Peyer's patch (tissue), 4 donors: ENCODE data around the gene UBE3B. TPM values are rescaled to one million over a fixed set of nuclear protein-coding genes. Genes with fewer than 3 reads are reported as not detected.

Source experiments
- DNase-seq, 3 donors: peaks; one replicate each; pipeline ENCODE4 v3.0.0-alpha.2; 2017 to 2019
- H3K27ac ChIP-seq, 4 donors: fragments of 200-600 bp; sonication (generic); one replicate each; pipeline ENCODE4 v1.5.1; 2016 to 2019
- H3K27me3 ChIP-seq, 2 donors: fragments of 200-600 bp; sonication (generic); one replicate each; pipeline ENCODE4 v1.5.1; 2019
- H3K36me3 ChIP-seq, 3 donors: fragments of 200-600 bp; sonication (generic); one replicate each; pipeline ENCODE4 v1.5.1; 2016 to 2019
- H3K4me1 ChIP-seq, 4 donors: fragments of 200-600 bp; sonication (generic); one replicate each; pipeline ENCODE4 v1.5.1; 2016 to 2019
- H3K4me3 ChIP-seq, 4 donors: fragments of 200-600 bp; sonication (generic); 1 replicate in 3 of 4; 2 replicates in 1 of 4; pipeline ENCODE4 v1.5.1; 2016 to 2019; ENCODE audit warnings: mild to moderate bottlenecking in 1 of 4
- H3K9me3 ChIP-seq, 4 donors: fragments of 200-600 bp; sonication (generic); one replicate each; pipeline ENCODE4 v1.5.1; 2016 to 2019; ENCODE audit warnings: mild to moderate bottlenecking in 1 of 4
- POLR2A ChIP-seq, 2 donors: fragments of 450-650 bp; IDR thresholded peaks; one replicate each; pipeline ENCODE4 v1.5.1; 2017; ENCODE audit warnings: antibody characterized with exemption in 2 of 2, mild to moderate bottlenecking in 2 of 2, moderate library complexity in 2 of 2
- total RNA-seq, 4 donors: library from RNA; depleted of rRNA; stranded (reverse); fragments of >200 nt; gene quantifications; one replicate each; pipeline ENCODE4 v1.1.0, GENCODE V29; 2016
- TF ChIP-seq, protein P1 (sequence below), 6 experiments: fragments of 450-650 bp in 4 of 6; fragments of 200-600 bp in 2 of 6; sonication (generic) in 1 of 6; IDR thresholded peaks; one replicate each; pipeline ENCODE4 v1.5.1; 2017 to 2019; ENCODE audit warnings: antibody characterized with exemption in 6 of 6, mild to moderate bottlenecking in 3 of 6, moderate library complexity in 1 of 6

UBE3B gene
- total RNA-seq, 4 donors from 2014 or later: 43.8 to 77.0 (median 57.3) TPM

- no peak overlapping the region for H3K4me3 ChIP-seq
- H3K27me3 ChIP-seq: no peaks in the 10 kb centered on the region
- no peak overlapping the region for H3K27ac ChIP-seq
- H3K4me1 ChIP-seq: no peaks in the 10 kb centered on the region
- TF ChIP-seq POLR2A (IDR thresholded peaks at IDR 0.05): no peak
- TF ChIP-seq, protein P1, sequence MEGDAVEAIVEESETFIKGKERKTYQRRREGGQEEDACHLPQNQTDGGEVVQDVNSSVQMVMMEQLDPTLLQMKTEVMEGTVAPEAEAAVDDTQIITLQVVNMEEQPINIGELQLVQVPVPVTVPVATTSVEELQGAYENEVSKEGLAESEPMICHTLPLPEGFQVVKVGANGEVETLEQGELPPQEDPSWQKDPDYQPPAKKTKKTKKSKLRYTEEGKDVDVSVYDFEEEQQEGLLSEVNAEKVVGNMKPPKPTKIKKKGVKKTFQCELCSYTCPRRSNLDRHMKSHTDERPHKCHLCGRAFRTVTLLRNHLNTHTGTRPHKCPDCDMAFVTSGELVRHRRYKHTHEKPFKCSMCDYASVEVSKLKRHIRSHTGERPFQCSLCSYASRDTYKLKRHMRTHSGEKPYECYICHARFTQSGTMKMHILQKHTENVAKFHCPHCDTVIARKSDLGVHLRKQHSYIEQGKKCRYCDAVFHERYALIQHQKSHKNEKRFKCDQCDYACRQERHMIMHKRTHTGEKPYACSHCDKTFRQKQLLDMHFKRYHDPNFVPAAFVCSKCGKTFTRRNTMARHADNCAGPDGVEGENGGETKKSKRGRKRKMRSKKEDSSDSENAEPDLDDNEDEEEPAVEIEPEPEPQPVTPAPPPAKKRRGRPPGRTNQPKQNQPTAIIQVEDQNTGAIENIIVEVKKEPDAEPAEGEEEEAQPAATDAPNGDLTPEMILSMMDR (IDR thresholded peaks at IDR 0.05): no peak
- no peaks in the 10 kb centered on the region for H3K9me3 ChIP-seq
- H3K36me3 ChIP-seq: no peaks in the 10 kb centered on the region
- DNase-seq: no peak
These were observed 68.4 kb downstream of the UBE3B start for GRCh38 chr12:109545826-109546225.

DNA sequence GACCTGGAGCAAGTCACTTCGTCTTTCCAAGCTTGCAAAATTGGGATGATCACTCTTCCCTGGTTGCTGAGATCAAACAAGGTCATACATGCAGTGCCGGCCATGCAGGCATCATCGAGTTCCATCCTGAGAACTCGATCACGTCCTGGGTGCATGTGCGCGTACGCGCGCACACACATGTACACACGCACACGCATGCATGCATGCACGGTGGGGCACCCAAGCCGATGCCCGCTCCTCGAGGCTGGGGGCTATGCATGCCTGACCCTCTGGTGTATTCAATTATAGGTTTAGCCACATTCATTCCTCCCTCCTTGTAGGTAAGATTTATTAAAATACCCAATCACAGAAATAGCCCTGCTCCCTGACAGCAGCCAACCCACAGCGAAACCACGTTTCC, 69.9 kb downstream of the UBE3B start:
- Histone ChIP-seq H3K4me1 (no peaks in the 10 kb centered on the region), H3K36me3 (no peaks in the 10 kb centered on the region), H3K4me3 (no peak overlapping the region), H3K9me3 (no peaks in the 10 kb centered on the region), H3K27me3 (no peaks in the 10 kb centered on the region), H3K27ac (no peak overlapping the region)
- TF ChIP-seq POLR2A (IDR thresholded peaks at IDR 0.05): no peak
- TF ChIP-seq, protein P1 (IDR thresholded peaks at IDR 0.05): no peak
- DNase-seq: no peak

GRCh38 chr12:109548258-109548657, 70.8 kb downstream of the UBE3B start:
- Histone ChIP-seq H3K4me1 (no peaks in the 10 kb centered on the region), H3K36me3 (no peaks in the 10 kb centered on the region), H3K27me3 (no peaks in the 10 kb centered on the region), H3K4me3 (no peak overlapping the region), H3K9me3 (no peaks in the 10 kb centered on the region), H3K27ac (no peak overlapping the region)
- no peak for TF ChIP-seq POLR2A (IDR thresholded peaks at IDR 0.05)
- TF ChIP-seq, protein P1 (IDR thresholded peaks at IDR 0.05): no peak
- no peak for DNase-seq

GRCh38 chr12:109549613-109550270, 72.3 kb downstream of the UBE3B start:
- no peaks in the 10 kb centered on the region for H3K27me3 ChIP-seq
- no peaks in the 10 kb centered on the region for H3K9me3 ChIP-seq
- TF ChIP-seq, protein P1 (IDR thresholded peaks at IDR 0.05): no peak
- TF ChIP-seq POLR2A (IDR thresholded peaks at IDR 0.05): no peak
- no peak overlapping the region for H3K4me3 ChIP-seq
- DNase-seq: no peak
- H3K4me1 ChIP-seq: no peaks in the 10 kb centered on the region
- H3K27ac ChIP-seq: no peak overlapping the region
- H3K36me3 ChIP-seq: no peaks in the 10 kb centered on the region

- no peak for DNase-seq
- TF ChIP-seq, protein P1 (IDR thresholded peaks at IDR 0.05): no peak
- no peak for TF ChIP-seq POLR2A (IDR thresholded peaks at IDR 0.05)
- Histone ChIP-seq H3K9me3 (no peaks in the 10 kb centered on the region), H3K36me3 (no peaks in the 10 kb centered on the region), H3K27me3 (no peaks in the 10 kb centered on the region), H3K4me1 (no peaks in the 10 kb centered on the region), H3K4me3 (no peak overlapping the region), H3K27ac (no peak overlapping the region)
These were observed 72.8 kb downstream of the UBE3B start for GRCh38 chr12:109550281-109550680.

DNA sequence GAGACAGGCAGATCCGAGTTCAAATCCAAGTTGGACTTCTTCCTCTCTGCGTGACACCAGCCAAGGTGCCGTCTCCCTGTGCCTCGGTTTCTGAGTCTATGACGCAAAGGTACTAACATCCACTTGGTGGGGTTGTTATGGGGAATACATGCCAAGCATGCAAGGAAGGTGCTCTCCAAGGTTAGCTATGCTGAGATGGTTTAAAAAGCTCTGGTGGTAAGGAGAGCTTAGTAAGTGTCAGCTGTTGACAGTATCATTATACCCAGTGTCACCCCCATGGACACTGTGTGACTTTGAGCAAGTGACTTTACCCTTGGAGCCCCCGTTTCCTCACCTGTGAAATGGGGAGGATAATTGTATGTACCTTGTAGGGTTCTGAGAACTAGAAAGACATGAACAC, 73.7 kb downstream of the UBE3B start:
- no peaks in the 10 kb centered on the region for H3K27me3 ChIP-seq
- TF ChIP-seq POLR2A (IDR thresholded peaks at IDR 0.05): no peak
- TF ChIP-seq, protein P1 (IDR thresholded peaks at IDR 0.05): no peak

More for the DNA sequence above, 73.7 kb downstream of the UBE3B start:
- no peak overlapping the region for H3K4me3 ChIP-seq
- no peaks in the 10 kb centered on the region for H3K4me1 ChIP-seq
- H3K36me3 ChIP-seq: no peaks in the 10 kb centered on the region
- no peak overlapping the region for H3K27ac ChIP-seq
- no peak for DNase-seq
- H3K9me3 ChIP-seq: no peaks in the 10 kb centered on the region
